Measurements from ENCODE around the gene ATP1A1.

ATP1A1 gene

GRCh38 chr1:116360429-116361173, 12.4 kb upstream of the ATP1A1 start (continued):
- TF ChIP-seq SETDB1 (IDR thresholded peaks at IDR 0.05; ENCODE audit: insufficient read length, low read length) = peak; percentile 40

GRCh38 chr1:116361648-116362047, 11.4 kb upstream of the ATP1A1 start:
- ChIA-PET CTCF (no interaction called here), POLR2A (no interaction called here)
- Histone ChIP-seq H3K9me3 (ENCODE audit: control insufficient read depth, insufficient read depth, low read depth, low read length) (no peaks in the 10 kb centered on the region), H3K4me1 (ENCODE audit: control insufficient read depth, insufficient read depth, low read length) (no peaks in the 10 kb centered on the region), H3K36me3 (ENCODE audit: control insufficient read depth in 2 of 2, insufficient read depth in 1 of 2, low read length in 2 of 2) (no peaks in the 10 kb centered on the region), H3K4me3 (ENCODE audit: low read depth, low read length) (no peak overlapping the region), H3K27ac (ENCODE audit: extremely low read depth, low read depth, low read length) (no peak overlapping the region)
- TF ChIP-seq GLI4 (tag by site-specific recombination; IDR thresholded peaks at IDR 0.05) (no peak), ZBTB21 (tag by site-specific recombination; IDR thresholded peaks at IDR 0.05) (no peak), BCL11A (tag by site-specific recombination; IDR thresholded peaks at IDR 0.05; ENCODE audit: low read depth) (no peak), PRDM2 (tag by site-specific recombination; IDR thresholded peaks at IDR 0.05; ENCODE audit: borderline replicate concordance) (no peak), ZNF639 (tag by site-specific recombination; IDR thresholded peaks at IDR 0.05) (no peak), ZNF792 (tag by site-specific recombination; IDR thresholded peaks at IDR 0.05) (no peak), ZNF112 (tag by site-specific recombination; IDR thresholded peaks at IDR 0.05) (no peak), ZNF362 (tag by site-specific recombination; IDR thresholded peaks at IDR 0.05) (no peak), ZEB2 (tag by site-specific recombination; IDR thresholded peaks at IDR 0.05) (no peak), ZNF174 (tag by site-specific recombination; IDR thresholded peaks at IDR 0.05) (no peak), ZNF138 (tag by site-specific recombination; IDR thresholded peaks at IDR 0.05; ENCODE audit: borderline replicate concordance) (no peak), ZNF777 (tag by site-specific recombination; IDR thresholded peaks at IDR 0.05; ENCODE audit: borderline replicate concordance) (no peak), ZBTB10 (tag by site-specific recombination; IDR thresholded peaks at IDR 0.05) (no peak), ZNF2 (tag by site-specific recombination; IDR thresholded peaks at IDR 0.05) (no peak), ZNF664 (tag by site-specific recombination; IDR thresholded peaks at IDR 0.05) (no peak), ZNF324 (tag by site-specific recombination; IDR thresholded peaks at IDR 0.05) (no peak), ZNF311 (tag by site-specific recombination; IDR thresholded peaks at IDR 0.05; ENCODE audit: borderline replicate concordance) (no peak)
